ENCODE data around the gene MCM8.
"Not testable (repeated sequence)": the region's sequence is repeated elsewhere in the genome, so short reads cannot be mapped to it uniquely, and the experiment has no call there.

The MCM8 gene

DNA sequence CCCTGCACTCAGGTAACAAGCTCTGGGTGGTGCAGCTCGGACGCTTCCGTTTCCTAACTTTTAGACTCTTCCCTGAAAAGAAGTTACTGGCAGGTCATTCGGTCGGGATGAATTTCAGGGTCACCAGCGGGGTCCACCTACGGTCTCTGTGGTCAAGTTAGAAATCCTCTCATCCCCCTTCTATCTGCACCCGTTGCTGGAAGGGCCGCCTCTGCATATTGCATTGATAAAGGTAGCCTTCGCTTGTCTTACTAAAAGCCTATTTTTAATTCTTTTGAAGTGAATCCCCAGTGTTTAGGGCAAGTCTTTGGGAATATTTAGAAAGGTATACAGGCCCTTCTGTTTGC is 56.1 kb downstream of the MCM8 start:
- DNase-seq (ENCODE audit: low spot score) = no peak

DNA sequence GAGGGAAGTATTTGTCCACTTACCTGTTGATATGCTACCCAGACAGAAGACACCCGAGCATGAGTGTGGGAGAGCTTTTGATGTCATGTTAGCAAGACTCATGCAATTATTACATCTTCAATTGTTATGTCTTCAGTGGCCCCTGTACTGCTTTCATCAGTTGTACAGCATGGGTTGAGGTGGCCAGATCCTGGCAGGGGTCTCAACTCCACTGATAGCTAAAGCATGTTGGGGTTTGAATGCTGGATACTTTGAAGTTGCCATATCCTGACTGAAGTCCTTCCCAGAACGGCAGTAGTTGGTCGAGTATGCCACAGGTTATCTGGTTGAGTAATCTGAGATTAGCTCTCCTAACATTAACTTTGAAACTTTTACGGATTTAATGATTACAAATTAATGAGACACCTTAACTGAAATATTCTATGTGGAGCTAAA is 56.7 kb downstream of the MCM8 start:
- no peak for DNase-seq (ENCODE audit: low spot score)

DNA sequence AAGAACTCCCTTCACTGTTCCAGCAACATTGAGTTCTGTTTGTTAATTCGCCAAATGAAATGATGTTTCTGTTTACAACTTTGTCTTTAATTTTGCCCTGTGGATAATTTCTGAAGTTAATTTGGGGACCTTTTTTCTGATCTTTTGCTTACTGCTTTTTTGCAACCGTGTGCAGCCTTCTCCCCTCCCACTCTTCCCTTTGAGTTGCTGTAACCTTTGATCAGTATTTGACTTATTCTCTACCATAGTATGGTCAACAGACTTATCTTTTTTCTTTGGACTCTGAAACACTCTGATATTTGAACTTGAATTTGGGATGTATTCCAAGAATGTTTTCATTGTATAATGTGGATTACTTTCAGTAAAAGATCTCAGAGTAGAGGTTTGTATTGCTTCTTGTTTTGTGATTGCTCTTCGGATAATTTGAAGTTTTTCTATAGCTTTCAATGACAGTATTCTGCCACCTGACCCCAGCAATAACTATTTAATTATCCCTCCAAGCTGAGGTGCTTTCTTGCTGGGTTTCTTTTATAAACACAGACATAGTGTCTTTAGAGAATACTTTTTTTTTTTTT is 57.2 kb downstream of the MCM8 start:
- no peak for DNase-seq (ENCODE audit: low spot score)

GRCh38 chr20:6008254-6008653 is 57.8 kb downstream of the MCM8 start:
- DNase-seq (ENCODE audit: low spot score) = no peak

DNA sequence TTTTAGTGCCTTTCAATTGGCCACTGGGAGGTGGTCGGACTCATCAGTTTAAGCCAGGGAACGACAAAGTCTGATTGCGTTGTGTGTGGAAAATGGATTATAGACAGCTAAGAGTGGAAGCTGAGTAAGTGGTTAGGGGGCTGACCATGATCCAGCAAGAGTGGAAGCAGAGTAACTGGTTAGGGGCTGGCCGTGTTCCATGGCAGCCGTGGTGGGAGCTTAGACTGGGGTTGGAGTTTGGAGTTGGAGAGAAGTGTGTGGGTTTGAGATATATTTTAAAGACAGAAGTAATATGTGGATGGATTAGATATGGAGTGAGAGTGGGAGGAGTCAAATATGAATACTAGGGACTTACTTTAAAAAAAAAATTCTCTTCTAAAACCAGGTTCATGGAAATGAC is 61.7 kb downstream of the MCM8 start:
- DNase-seq (ENCODE audit: low spot score) = no peak

DNA sequence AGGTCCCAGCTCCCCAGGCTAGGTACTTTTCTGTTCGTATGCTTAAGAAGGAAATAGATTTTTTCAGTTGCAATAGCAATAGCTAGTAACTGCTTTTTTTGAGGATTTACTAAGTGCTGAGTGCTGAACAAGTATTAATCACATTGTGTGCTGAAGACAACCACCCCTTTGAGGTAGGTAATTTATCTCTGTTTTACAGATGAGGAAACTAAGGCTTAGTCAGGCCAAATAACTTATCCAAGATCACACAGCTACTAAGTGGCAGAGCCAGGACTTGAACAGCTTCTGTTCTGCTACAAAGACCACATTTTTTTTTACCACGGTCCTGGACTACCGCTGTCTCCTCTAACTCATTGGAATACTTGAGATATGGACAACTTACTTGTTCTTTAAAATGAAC is 63.6 kb downstream of the MCM8 start:
- no peak for DNase-seq (ENCODE audit: low spot score)

GRCh38 chr20:6014957-6015356 is 64.5 kb downstream of the MCM8 start:
- no peak for DNase-seq (ENCODE audit: low spot score)

GRCh38 chr20:6017467-6017866 is 67.0 kb downstream of the MCM8 start:
- no peak for DNase-seq (ENCODE audit: low spot score)

DNA sequence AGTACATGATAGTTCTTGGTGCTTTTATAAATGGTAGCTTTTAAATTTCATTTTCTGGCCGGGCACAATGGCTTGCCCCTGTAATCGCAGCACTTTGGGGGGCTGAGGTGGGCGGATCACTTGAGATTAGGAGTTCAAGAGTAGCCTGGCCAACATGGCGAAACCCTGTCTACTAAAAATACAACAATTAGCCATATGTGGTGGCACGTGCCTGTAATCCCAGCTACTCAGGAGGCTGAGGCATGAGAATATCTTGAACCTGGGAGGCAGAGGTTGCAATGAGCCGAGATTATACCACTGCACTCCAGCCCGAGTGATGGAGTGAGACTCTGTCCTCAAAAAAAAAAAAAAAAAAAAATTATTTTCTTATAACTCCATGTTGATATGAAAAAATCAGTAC is 67.4 kb downstream of the MCM8 start:
- DNase-seq (ENCODE audit: low spot score) = no peak

- no peak for DNase-seq (ENCODE audit: low spot score)
Observed at GRCh38 chr20:6024768-6025167, 74.3 kb downstream of the MCM8 start.

DNA sequence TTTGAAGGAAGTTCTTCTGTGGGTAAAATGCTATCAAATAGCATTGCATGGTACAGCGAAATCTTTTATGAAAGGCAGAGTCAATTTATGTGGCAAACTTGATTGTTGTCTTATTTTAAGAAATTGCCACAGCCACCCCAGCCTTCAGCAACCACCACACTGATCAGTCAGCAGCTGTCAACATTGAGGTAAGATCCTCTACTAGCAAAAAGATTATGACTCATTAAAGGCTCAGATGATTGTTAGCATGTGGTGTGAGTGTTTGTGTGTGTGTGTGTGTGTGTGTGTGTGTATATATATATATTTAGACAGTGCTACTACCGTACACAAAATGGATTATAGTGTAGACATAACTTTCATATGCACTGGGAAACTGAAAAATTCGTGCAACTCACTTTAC is 75.6 kb downstream of the MCM8 start:
- DNase-seq (ENCODE audit: low spot score) = no peak

DNA sequence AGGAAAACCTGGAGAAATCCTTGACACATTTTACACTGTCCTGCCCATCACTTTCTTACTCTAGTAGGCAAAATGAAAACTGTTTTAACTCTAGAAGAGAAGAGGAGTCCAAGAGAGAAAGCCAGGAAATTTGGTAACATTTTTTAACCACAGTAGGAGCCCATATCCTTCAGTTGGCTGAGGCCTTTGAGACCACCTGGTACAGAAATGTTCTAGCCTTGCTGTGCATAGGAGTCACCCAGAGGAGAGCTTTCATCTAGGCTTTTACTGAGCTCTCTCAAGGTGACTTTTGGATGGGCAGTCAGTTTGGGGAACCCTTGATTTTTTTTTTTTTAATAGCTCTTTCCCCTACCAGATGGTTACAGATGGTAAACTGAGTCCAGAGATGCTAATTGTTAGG is 78.4 kb downstream of the MCM8 start:
- DNase-seq (ENCODE audit: low spot score) = no peak

GRCh38 chr20:6029538-6029937 is 79.1 kb downstream of the MCM8 start:
- no peak for DNase-seq (ENCODE audit: low spot score)

GRCh38 chr20:6030453-6031080 is 80.1 kb downstream of the MCM8 start:
- DNase-seq (ENCODE audit: low spot score) = no peak

GRCh38 chr20:6032907-6033306 is 82.5 kb downstream of the MCM8 start:
- not testable (repeated sequence) for DNase-seq (ENCODE audit: low spot score)

DNA sequence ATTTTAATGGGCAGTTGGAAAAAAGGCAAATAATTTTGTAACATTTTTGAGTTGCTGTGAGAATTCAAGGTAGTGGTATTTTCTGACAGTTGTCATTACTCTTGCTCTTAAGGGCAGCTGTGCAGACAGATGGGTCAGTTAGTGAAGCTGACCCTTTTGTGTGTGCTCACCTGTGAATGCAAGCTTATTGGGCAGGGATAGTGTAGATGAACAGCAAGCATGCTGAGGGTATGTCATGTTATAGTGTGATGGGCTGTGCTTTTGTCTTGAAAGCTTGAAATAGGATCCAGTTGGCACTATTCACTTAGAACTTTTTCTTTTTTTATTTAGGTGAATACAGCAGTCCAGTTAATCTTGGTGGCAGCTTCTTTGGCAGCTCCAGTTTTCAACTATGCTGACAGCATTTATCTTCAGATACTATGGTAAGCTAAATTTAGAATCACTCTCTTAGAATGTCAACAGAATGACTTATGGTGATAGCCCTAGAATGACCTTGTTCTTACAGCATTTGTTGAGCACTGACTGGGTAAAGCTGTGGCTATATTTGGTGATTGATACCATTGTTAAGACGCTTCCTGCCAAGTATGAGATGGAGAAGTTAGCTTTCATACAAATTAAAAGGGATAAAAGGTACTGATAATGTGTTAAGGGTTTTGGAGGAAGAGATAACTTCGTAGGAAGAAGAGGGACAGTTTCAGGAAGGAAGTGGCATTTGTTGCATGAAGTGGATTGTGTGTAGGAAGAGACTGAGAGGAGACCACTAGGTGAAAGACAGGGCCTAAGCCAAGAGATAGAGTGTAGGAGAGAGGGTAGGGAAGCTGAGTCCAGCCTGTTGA is 83.9 kb downstream of the MCM8 start:
- no peak for DNase-seq (ENCODE audit: low spot score)

GRCh38 chr20:6036213-6036612 is 85.8 kb downstream of the MCM8 start:
- no peak for DNase-seq (ENCODE audit: low spot score)

DNA sequence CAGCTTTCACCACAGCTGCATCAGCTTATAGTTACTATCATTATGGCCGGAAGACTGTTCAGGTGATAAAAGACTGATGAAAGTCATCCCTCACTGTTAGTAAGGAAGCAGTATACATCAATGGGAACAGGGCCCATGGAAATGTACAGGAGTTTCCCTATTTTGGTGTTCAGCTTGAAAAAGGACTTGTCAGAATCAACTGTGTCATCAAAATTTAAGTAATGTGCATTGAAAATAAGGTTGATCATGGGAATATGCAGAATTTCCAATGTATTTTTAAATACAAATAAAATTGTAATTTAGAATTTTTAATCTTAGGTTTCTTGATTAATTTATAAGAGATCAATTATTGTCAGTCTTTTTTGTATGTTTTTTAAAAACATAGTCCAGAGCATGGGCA is 86.6 kb downstream of the MCM8 start:
- no peak for DNase-seq (ENCODE audit: low spot score)

- no peak for DNase-seq (ENCODE audit: low spot score)
Observed at GRCh38 chr20:6038256-6038655, 87.8 kb downstream of the MCM8 start.

DNA sequence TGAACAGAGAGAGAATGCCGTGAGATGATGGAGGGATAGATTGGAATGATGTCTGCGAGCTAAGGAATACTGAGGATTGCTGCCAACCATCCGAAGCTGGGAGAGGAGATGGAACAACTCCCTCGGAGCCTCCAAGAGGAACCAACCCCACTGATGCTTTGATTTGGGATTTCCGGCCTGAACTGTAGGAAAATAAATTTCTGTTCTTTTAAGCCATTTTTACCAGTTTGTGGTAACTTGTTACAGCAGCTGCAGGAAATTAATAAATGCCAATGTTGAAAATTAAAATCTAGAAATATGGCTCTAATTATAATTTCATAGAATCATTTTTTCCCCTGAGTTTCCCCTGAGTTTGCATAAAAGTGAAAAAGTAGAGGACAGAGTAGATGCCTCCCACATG is 89.3 kb downstream of the MCM8 start:
- no peak for DNase-seq (ENCODE audit: low spot score)

GRCh38 chr20:6040540-6040939 is 90.1 kb downstream of the MCM8 start:
- DNase-seq (ENCODE audit: low spot score) = no peak

- DNase-seq (ENCODE audit: low spot score) = no peak
Observed at GRCh38 chr20:6040958-6041807, 90.7 kb downstream of the MCM8 start.

DNA sequence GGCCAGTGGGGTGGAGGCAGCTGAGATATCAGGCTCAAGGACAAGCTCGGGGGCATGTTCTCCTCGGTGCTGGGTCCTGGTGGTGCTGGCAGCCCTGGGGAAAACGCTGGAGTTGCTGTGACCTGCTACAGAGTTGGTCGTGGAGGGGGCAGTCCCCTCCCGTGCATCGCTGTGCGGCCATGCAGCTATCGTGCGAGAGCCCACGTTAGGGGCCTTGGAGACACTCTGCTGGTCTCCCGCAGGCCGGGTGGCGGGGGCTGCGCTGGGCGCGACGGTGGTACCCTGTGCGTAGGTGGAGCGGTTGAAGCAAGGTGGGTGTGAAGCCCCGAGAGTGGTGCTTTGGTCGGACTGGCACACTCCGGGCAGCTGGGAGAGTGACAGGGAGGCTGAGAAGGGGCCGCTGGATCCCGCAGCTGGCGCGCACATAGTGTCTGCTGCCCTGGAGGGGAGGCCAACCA is 91.4 kb downstream of the MCM8 start:
- DNase-seq (ENCODE audit: low spot score) = no peak
